GM12878 (cell line): ENCODE measurements around the gene SLC17A2. TPM values are rescaled to one million over a fixed set of nuclear protein-coding genes. Genes with fewer than 3 reads are reported as not detected.

Experiments
- ATAC-seq: fragments of 200-7000 bp; cut with Tn5 transposase; 3 replicates; pipeline ENCODE4 v1.9.1; 2020; ENCODE audit warnings: mild to moderate bottlenecking, moderate library complexity
- BruUV-seq: library from RNA; stranded (reverse); fragments of 400-500 nt; replicated peaks from 2 replicates; lab custom pipeline; 2021; lab: Mats Ljungman, UMichigan
- CTCF ChIA-PET: fragments of 300-600 bp; sonication (Branson Sonifier 250); formaldehyde crosslinking; extraction: SDS; loops from one replicate; lab custom pipeline; 2021; ENCODE audit warnings: inconsistent platforms; lab: Yijun Ruan, JAX
- POLR2A ChIA-PET: fragments of 350-600 bp; formaldehyde crosslinking; extraction: SDS; loops from one replicate; lab custom pipeline; 2021; ENCODE audit warnings: inconsistent platforms; lab: Charles Lee
- RAD21 ChIA-PET: fragments of 300-600 bp; sonication (Branson Sonifier 250); formaldehyde crosslinking; loops from one replicate; lab custom pipeline; 2023; ENCODE audit warnings: antibody characterized with exemption; ENCODE audit not compliant: unreplicated experiment; lab: Charles Lee
- SMC1A ChIA-PET: fragments of 300-600 bp; sonication (Branson Sonifier 250); formaldehyde crosslinking; loops from one replicate; lab custom pipeline; 2023; ENCODE audit not compliant: unreplicated experiment, uncharacterized antibody; lab: Charles Lee
- DNase-seq: peaks from one replicate; pipeline ENCODE4 v3.0.0-alpha.2; 2011; ENCODE audit warnings: low read depth, low spot score
- FAIRE-seq: peaks from 3 replicates; lab custom pipeline; 2011; peaks lifted over from hg19 to GRCh38; lab: Jason Lieb, UNC
- H2AFZ ChIP-seq: 2 replicates; pipeline ENCODE4 v1.6.0; 2011; ENCODE audit warnings: low read depth, low read length, control low read depth; ENCODE audit not compliant: control insufficient read depth
- H3K27ac ChIP-seq: 2 replicates; pipeline ENCODE4 v1.5.1; 2011; ENCODE audit warnings: control low read depth; ENCODE audit not compliant: control insufficient read depth, insufficient read depth
- H3K27me3 ChIP-seq, 2 experiments: replicated peaks in 1 of 2; 2 replicates each; pipeline versions ENCODE4 v1.6.0 to v1.6.1; 2011; ENCODE audit warnings: low read length in 1 of 2; ENCODE audit not compliant: control insufficient read depth in 2 of 2, insufficient read depth in 2 of 2
- H3K36me3 ChIP-seq, 2 experiments: 2 replicates each; pipeline ENCODE4 v1.5.1; 2011; ENCODE audit warnings: low read length in 1 of 2; ENCODE audit not compliant: control insufficient read depth in 2 of 2, insufficient read depth in 2 of 2
- H3K4me1 ChIP-seq: 2 replicates; pipeline ENCODE4 v1.6.1; 2011; ENCODE audit warnings: mild to moderate bottlenecking, low read length, moderate library complexity, mixed read lengths; ENCODE audit not compliant: control insufficient read depth, insufficient read depth
- H3K4me2 ChIP-seq: 2 replicates; pipeline ENCODE4 v1.6.0; 2011; ENCODE audit warnings: control low read depth; ENCODE audit not compliant: control insufficient read depth, insufficient read depth
- H3K4me3 ChIP-seq: fragments of 200-600 bp; sonication (generic); 2 replicates; pipeline ENCODE4 v1.5.1; 2016
- H3K79me2 ChIP-seq: 2 replicates; pipeline ENCODE4 v1.6.0; 2011; ENCODE audit warnings: low read length; ENCODE audit not compliant: control insufficient read depth, insufficient read depth
- H3K9ac ChIP-seq: 2 replicates; pipeline ENCODE4 v1.8.0; 2011; ENCODE audit warnings: low read length, control low read depth, mixed read lengths; ENCODE audit not compliant: control insufficient read depth, insufficient read depth
- H3K9me3 ChIP-seq: replicated peaks from 3 replicates; pipeline ENCODE4 v1.5.1; 2011; ENCODE audit warnings: mild to moderate bottlenecking, low read length; ENCODE audit not compliant: control insufficient read depth, insufficient read depth
- H4K20me1 ChIP-seq: 2 replicates; pipeline ENCODE4 v1.6.0; 2011; ENCODE audit not compliant: control insufficient read depth, insufficient read depth
- BCL11A ChIP-seq: IDR thresholded peaks from 2 replicates; pipeline ENCODE4 v1.6.1; 2011; ENCODE audit warnings: low read depth, low read length
- BHLHE40 ChIP-seq, 2 experiments: fragments of 450-650 bp in 1 of 2; IDR thresholded peaks; 2 replicates each; pipeline ENCODE4 v1.6.1; 2011 to 2017; ENCODE audit warnings: low read depth in 2 of 2, borderline replicate concordance in 1 of 2, improper control_type of control experiment in 1 of 2, low read length in 1 of 2, mild to moderate bottlenecking in 1 of 2
- GABPA ChIP-seq: IDR thresholded peaks from 2 replicates; pipeline ENCODE4 v1.6.1; 2014; ENCODE audit warnings: antibody characterized with exemption, low read depth, mild to moderate bottlenecking, inconsistent platforms
- HCFC1 ChIP-seq: fragments of 150-350 bp; IDR thresholded peaks from 2 replicates; pipeline ENCODE4 v1.6.1; 2014; ENCODE audit warnings: low read length
- HDAC2 ChIP-seq: fragments of 200-600 bp; sonication (generic); IDR thresholded peaks from 2 replicates; pipeline ENCODE4 v1.6.1; 2017
- LARP7 ChIP-seq: fragments of 450-650 bp; IDR thresholded peaks from 2 replicates; pipeline ENCODE4 v1.6.1; 2017; ENCODE audit warnings: mild to moderate bottlenecking
- MTA2 ChIP-seq: fragments of 450-650 bp; IDR thresholded peaks from 2 replicates; pipeline ENCODE4 v1.6.1; 2016; ENCODE audit warnings: low read depth, mild to moderate bottlenecking, moderate library complexity
- MYC ChIP-seq: IDR thresholded peaks from 2 replicates; pipeline ENCODE4 v1.6.1; 2011; ENCODE audit warnings: mild to moderate bottlenecking, low read length, moderate library complexity, inconsistent platforms; ENCODE audit not compliant: insufficient read depth, insufficient replicate concordance, insufficient read length, severe bottlenecking
- RBBP5 ChIP-seq: fragments of 200-600 bp; sonication (generic); conservative IDR thresholded peaks from 2 replicates; pipeline ENCODE4 v1.6.1; 2016
- SMC3 ChIP-seq: IDR thresholded peaks from 2 replicates; pipeline ENCODE4 v1.6.1; 2011; ENCODE audit warnings: low read length, improper control_type of control experiment, borderline replicate concordance
- SRF ChIP-seq, 2 experiments: IDR thresholded peaks; 2 replicates each; pipeline ENCODE4 v1.6.1; 2011; ENCODE audit warnings: low read depth in 2 of 2, low read length in 2 of 2, mild to moderate bottlenecking in 1 of 2, moderate library complexity in 1 of 2
- SUPT20H ChIP-seq: IDR thresholded peaks from 2 replicates; pipeline ENCODE4 v1.6.1; 2011; ENCODE audit warnings: low read depth, mild to moderate bottlenecking, low read length, moderate library complexity, borderline replicate concordance; ENCODE audit not compliant: control insufficient read depth
- SUZ12 ChIP-seq: fragments of 200-600 bp; sonication (generic); IDR thresholded peaks from one replicate; pipeline ENCODE4 v1.6.1; 2018; ENCODE audit warnings: antibody characterized with exemption, mild to moderate bottlenecking; ENCODE audit not compliant: unreplicated experiment
- YY1 ChIP-seq: IDR thresholded peaks from 2 replicates; pipeline ENCODE4 v1.6.1; 2011; ENCODE audit warnings: low read depth, mild to moderate bottlenecking, low read length
- ZBED1 ChIP-seq: IDR thresholded peaks from 2 replicates; pipeline ENCODE4 v1.6.1; 2016; ENCODE audit warnings: borderline replicate concordance
- ZNF622 ChIP-seq: fragments of 450-650 bp; IDR thresholded peaks from 2 replicates; pipeline ENCODE4 v1.6.1; 2017; ENCODE audit warnings: mild to moderate bottlenecking, inconsistent platforms
- ZZZ3 ChIP-seq: IDR thresholded peaks from 2 replicates; pipeline ENCODE4 v1.6.1; 2011; ENCODE audit warnings: low read depth; ENCODE audit not compliant: control insufficient read depth, insufficient read length
- WGBS: methylation state at CpG from one replicate; pipeline ENCODE4 v1.1.6; 2016; ENCODE audit warnings: low lambda C conversion rate; ENCODE audit not compliant: insufficient replicate concordance, insufficient coverage; ENCODE audit errors: missing lambda C conversion rate; 5-methylcytosine and 5-hydroxymethylcytosine counted together
- in situ Hi-C: fragments of 300-500 bp; cut with MboI; formaldehyde crosslinking; loops from 9 replicates; pipeline ENCODE4 v1.14.3; 2018; ENCODE audit warnings: mixed read lengths
- intact Hi-C: fragments of 100-400 bp; cut with micrococcal nuclease; formaldehyde crosslinking; loops from one replicate; pipeline ENCODE4 v1.14.2; 2022; ENCODE audit not compliant: unreplicated experiment
- polyA plus RNA-seq, 11 experiments: library from polyadenylated mRNA; depleted of rRNA in 4 of 11; unstranded in 6 of 11; stranded (reverse) in 5 of 11; fragments of >200 nt; fragmentation: Nextera tagmentation in 4 of 11; fragmentation: Illumina TruSeq in 1 of 11; extraction: Ambion mirVana in 4 of 11; extraction: Trizol in 1 of 11; gene quantifications; 1 replicate in 1 of 11; 2 replicates in 10 of 11; pipeline versions ENCODE4 v1.2.1 to v1.2.3, GENCODE V29; 2011 to 2016; ENCODE audit warnings: inconsistent platforms in 2 of 11, missing spikeins in 2 of 11, low read depth in 1 of 11
- total RNA-seq, 4 experiments: library from RNA; depleted of rRNA in 3 of 4; stranded (reverse); fragments of >200 nt in 3 of 4; fragmentation: Illumina TruSeq in 1 of 4; extraction: Trizol in 1 of 4; gene quantifications; 2 replicates each; pipeline versions ENCODE4 v1.2.1 to v1.2.3, GENCODE V29; 2013 to 2021
- TF ChIP-seq, protein P1 (sequence below): fragments of 150-350 bp; IDR thresholded peaks from 2 replicates; pipeline ENCODE4 v1.6.1; 2014; ENCODE audit warnings: mild to moderate bottlenecking, low read depth, low read length
- TF ChIP-seq, protein P2 (sequence below): fragments of 450-650 bp; IDR thresholded peaks from 2 replicates; pipeline ENCODE4 v1.6.1; 2016; ENCODE audit warnings: mild to moderate bottlenecking

The SLC17A2 gene
- total and polyA plus RNA-seq, 10 of the 15 experiments (the other 5 are each of a cell fraction or from before 2014, with no cell fraction given): not detected

GRCh38 chr6:25954756-25955155, 24.3 kb upstream of the SLC17A2 start:
- no peak for TF ChIP-seq GABPA
- TF ChIP-seq MYC: no peak
- TF ChIP-seq ZZZ3: no peak
- TF ChIP-seq ZBED1: no peak
- no peak for TF ChIP-seq SMC3
- no peak for TF ChIP-seq LARP7
- TF ChIP-seq HDAC2: no peak
- TF ChIP-seq SUPT20H: no peak
- TF ChIP-seq SUZ12: no peak
- TF ChIP-seq RBBP5: no peak
- TF ChIP-seq, protein P1, sequence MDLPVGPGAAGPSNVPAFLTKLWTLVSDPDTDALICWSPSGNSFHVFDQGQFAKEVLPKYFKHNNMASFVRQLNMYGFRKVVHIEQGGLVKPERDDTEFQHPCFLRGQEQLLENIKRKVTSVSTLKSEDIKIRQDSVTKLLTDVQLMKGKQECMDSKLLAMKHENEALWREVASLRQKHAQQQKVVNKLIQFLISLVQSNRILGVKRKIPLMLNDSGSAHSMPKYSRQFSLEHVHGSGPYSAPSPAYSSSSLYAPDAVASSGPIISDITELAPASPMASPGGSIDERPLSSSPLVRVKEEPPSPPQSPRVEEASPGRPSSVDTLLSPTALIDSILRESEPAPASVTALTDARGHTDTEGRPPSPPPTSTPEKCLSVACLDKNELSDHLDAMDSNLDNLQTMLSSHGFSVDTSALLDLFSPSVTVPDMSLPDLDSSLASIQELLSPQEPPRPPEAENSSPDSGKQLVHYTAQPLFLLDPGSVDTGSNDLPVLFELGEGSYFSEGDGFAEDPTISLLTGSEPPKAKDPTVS: no peak
- TF ChIP-seq, protein P2, sequence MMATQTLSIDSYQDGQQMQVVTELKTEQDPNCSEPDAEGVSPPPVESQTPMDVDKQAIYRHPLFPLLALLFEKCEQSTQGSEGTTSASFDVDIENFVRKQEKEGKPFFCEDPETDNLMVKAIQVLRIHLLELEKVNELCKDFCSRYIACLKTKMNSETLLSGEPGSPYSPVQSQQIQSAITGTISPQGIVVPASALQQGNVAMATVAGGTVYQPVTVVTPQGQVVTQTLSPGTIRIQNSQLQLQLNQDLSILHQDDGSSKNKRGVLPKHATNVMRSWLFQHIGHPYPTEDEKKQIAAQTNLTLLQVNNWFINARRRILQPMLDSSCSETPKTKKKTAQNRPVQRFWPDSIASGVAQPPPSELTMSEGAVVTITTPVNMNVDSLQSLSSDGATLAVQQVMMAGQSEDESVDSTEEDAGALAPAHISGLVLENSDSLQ: no peak
- TF ChIP-seq ZNF622: no peak
- TF ChIP-seq BCL11A: no peak
- no peak for TF ChIP-seq HCFC1
- no peak for TF ChIP-seq BHLHE40 (IDR thresholded peaks at IDR 0.05; ENCODE audit: borderline replicate concordance in 1 of 2, low read depth in 2 of 2, low read length in 1 of 2)
- TF ChIP-seq MTA2: no peak
- TF ChIP-seq YY1: no peak
- no peak for TF ChIP-seq SRF (IDR thresholded peaks at IDR 0.05; ENCODE audit: low read depth in 2 of 2, low read length in 2 of 2)
- TF ChIP-seq, all 136 proteins: peak for 0
- Histone ChIP-seq H2AFZ (no peak overlapping the region), H3K27me3 (no peaks in the 10 kb centered on the region), H3K27ac (no peak overlapping the region), H4K20me1 (no peaks in the 10 kb centered on the region), H3K4me3 (no peak overlapping the region), H3K9ac (no peak overlapping the region), H3K4me1 (peaks cover 10% of the 10 kb centered on the region), H3K9me3 (peaks cover 2% of the 10 kb centered on the region; the same call in 2 of the 3 replicates), H3K36me3 (no peaks in the 10 kb centered on the region), H3K79me2 (no peaks in the 10 kb centered on the region), H3K4me2 (no peak overlapping the region)
- no peak for DNase-seq
- ChIA-PET SMC1A (interaction anchor here (2.2 kb wide), 1 partner anchor 11 kb away, joined by 6 read pairs; no protein-coding TSS in a partner anchor), RAD21 (no interaction called here), POLR2A (no interaction called here), CTCF (no interaction called here)
- no TSS peak for BruUV-seq
- no peak for ATAC-seq
- WGBS: 0% methylated on average over 1 of the region's 1 CpG
- in situ Hi-C loops (no loop called here), intact Hi-C loops (no loop called here)
- no peak for FAIRE-seq
